Measurements from ENCODE around the gene DRC3. TPM values are rescaled to one million over a fixed set of nuclear protein-coding genes. Genes with fewer than 3 reads are reported as not detected.

The DRC3 gene
- total RNA-seq, 1 donor from 2014 or later: 13.4 TPM

GRCh38 chr17:17998934-17999333 is 26.3 kb downstream of the DRC3 start:
- H3K4me3 ChIP-seq: no peak overlapping the region
- no peak overlapping the region for H3K27ac ChIP-seq
- H3K36me3 ChIP-seq: no peaks in the 10 kb centered on the region
- H3K27me3 ChIP-seq (ENCODE audit: low read depth): no peaks in the 10 kb centered on the region
- ATAC-seq (no peak), DNase-seq (no peak)
- no peak for TF ChIP-seq CTCF (IDR thresholded peaks at IDR 0.05)
- intact Hi-C loops (cut with DNase I): no loop called here
- no peaks in the 10 kb centered on the region for H3K9me3 ChIP-seq
- H3K4me1 ChIP-seq: no peaks in the 10 kb centered on the region

GRCh38 chr17:17999364-18000029 is 26.8 kb downstream of the DRC3 start:
- no peak for ATAC-seq

GRCh38 chr17:18000030-18000408 is 27.4 kb downstream of the DRC3 start:
- Histone ChIP-seq H3K9me3 (no peaks in the 10 kb centered on the region), H3K27me3 (ENCODE audit: low read depth) (no peaks in the 10 kb centered on the region), H3K4me1 (no peaks in the 10 kb centered on the region), H3K4me3 (no peak overlapping the region), H3K27ac (no peak overlapping the region), H3K36me3 (no peaks in the 10 kb centered on the region)
- TF ChIP-seq CTCF (IDR thresholded peaks at IDR 0.05): no peak
- ATAC-seq (no peak), DNase-seq (no peak)
- intact Hi-C loops (cut with DNase I): no loop called here

More at GRCh38 chr17:17999364-18000029, 26.8 kb downstream of the DRC3 start:
- H3K9me3 ChIP-seq: no peaks in the 10 kb centered on the region
- intact Hi-C loops (cut with DNase I): no loop called here
- H3K27me3 ChIP-seq (ENCODE audit: low read depth): no peaks in the 10 kb centered on the region
- no peak for DNase-seq
- TF ChIP-seq CTCF (IDR thresholded peaks at IDR 0.05): no peak
- H3K36me3 ChIP-seq: no peaks in the 10 kb centered on the region
- H3K4me1 ChIP-seq: no peaks in the 10 kb centered on the region
- no peak overlapping the region for H3K4me3 ChIP-seq
- no peak overlapping the region for H3K27ac ChIP-seq

GRCh38 chr17:18002171-18002570 is 29.5 kb downstream of the DRC3 start:
- no peak for TF ChIP-seq CTCF (IDR thresholded peaks at IDR 0.05)
- Histone ChIP-seq H3K36me3 (peaks cover 6% of the 10 kb centered on the region), H3K4me3 (no peak overlapping the region), H3K4me1 (no peaks in the 10 kb centered on the region), H3K9me3 (no peaks in the 10 kb centered on the region), H3K27me3 (ENCODE audit: low read depth) (no peaks in the 10 kb centered on the region), H3K27ac (no peak overlapping the region)
- intact Hi-C loops (cut with DNase I): no loop called here
- ATAC-seq (no peak), DNase-seq (no peak)

GRCh38 chr17:18004345-18004744 is 31.7 kb downstream of the DRC3 start:
- TF ChIP-seq CTCF (IDR thresholded peaks at IDR 0.05): no peak
- H3K4me1 ChIP-seq: no peaks in the 10 kb centered on the region
- intact Hi-C loops (cut with DNase I): no loop called here
- H3K9me3 ChIP-seq: no peaks in the 10 kb centered on the region
- H3K27me3 ChIP-seq (ENCODE audit: low read depth): no peaks in the 10 kb centered on the region
- ATAC-seq (no peak), DNase-seq (no peak)
- no peak overlapping the region for H3K4me3 ChIP-seq
- H3K27ac ChIP-seq: no peak overlapping the region
- H3K36me3 ChIP-seq: peaks cover 23% of the 10 kb centered on the region

All from lower lobe of right lung (tissue), 2 donors.